ENCODE data around the gene ZNF777. TPM values are rescaled to one million over a fixed set of nuclear protein-coding genes. Genes with fewer than 3 reads are reported as not detected.
A peak's percentile ranks its signal among the peaks of the same experiment; 100 is the strongest.

The ZNF777 gene
- total and polyA plus RNA-seq, 12 donors, result 3.5 to 16.2 (median 11.8) TPM

- Histone ChIP-seq H3K36me3 (replicated peaks in 1 of 2) (peaks cover 0 to 47% of the 10 kb centered on the region in 2 donors), H3K27me3 (no peaks in the 10 kb centered on the region), H3K9me3 (replicated peaks in 1 of 3) (no peaks in the 10 kb centered on the region), H3K4me1 (replicated peaks in 1 of 2) (peaks cover 8 to 18% of the 10 kb centered on the region in 2 donors), H3K27ac (no peak overlapping the region), H3K4me3 (no peak overlapping the region)
- intact Hi-C loops (cut with DNase I), result loop anchor here in 1 of 2 donors (5.0 kb wide), 1 partner anchor 33 kb away; no protein-coding TSS in a partner anchor
- no peak for DNase-seq
- 87 to 93% (median 89%) methylated on average over 18 to 24 of the region's 24 CpGs for WGBS, 4 donors
- no peak for TF ChIP-seq CTCF (IDR thresholded peaks at IDR 0.05)
- no peak for TF ChIP-seq POLR2A (IDR thresholded peaks at IDR 0.05)
Observed at GRCh38 chr7:149455175-149455950, 5.5 kb downstream of the ZNF777 start.

- H3K9me3 ChIP-seq (replicated peaks in 1 of 3), result no peaks in the 10 kb centered on the region
- H3K27ac ChIP-seq, result no peak overlapping the region
- 89 to 96% (median 92%) methylated on average over 5 of the region's 5 CpGs for WGBS, 4 donors
- no peak overlapping the region for H3K4me3 ChIP-seq
- H3K4me1 ChIP-seq (replicated peaks in 1 of 2), result peaks cover 8 to 18% of the 10 kb centered on the region in 2 donors
- H3K27me3 ChIP-seq, result no peaks in the 10 kb centered on the region
- no peak for DNase-seq
- TF ChIP-seq CTCF (IDR thresholded peaks at IDR 0.05), result no peak
- TF ChIP-seq POLR2A (IDR thresholded peaks at IDR 0.05), result no peak
- peaks cover 0 to 53% of the 10 kb centered on the region in 2 donors for H3K36me3 ChIP-seq (replicated peaks in 1 of 2)
- intact Hi-C loops (cut with DNase I), result loop anchor here in 1 of 2 donors (5.0 kb wide), 1 partner anchor 32 kb away; no protein-coding TSS in a partner anchor
Observed at GRCh38 chr7:149454750-149455149, 6.1 kb downstream of the ZNF777 start.

- TF ChIP-seq CTCF (IDR thresholded peaks at IDR 0.05), result no peak
- TF ChIP-seq POLR2A (IDR thresholded peaks at IDR 0.05), result no peak
- intact Hi-C loops (cut with DNase I), result no loop called here
- H3K27ac ChIP-seq, result no peak overlapping the region
- H3K4me3 ChIP-seq, result no peak overlapping the region
- H3K27me3 ChIP-seq, result no peaks in the 10 kb centered on the region
- peaks cover 3 to 13% of the 10 kb centered on the region in 2 donors for H3K4me1 ChIP-seq (replicated peaks in 1 of 2)
- H3K9me3 ChIP-seq (replicated peaks in 1 of 3), result no peaks in the 10 kb centered on the region
- DNase-seq, result no peak
- H3K36me3 ChIP-seq (replicated peaks in 1 of 2), result peaks cover 0 to 60% of the 10 kb centered on the region in 2 donors
- 93 to 96% (median 95%) methylated on average over 8 to 10 of the region's 10 CpGs for WGBS, 4 donors
Observed at GRCh38 chr7:149454006-149454405, 6.9 kb downstream of the ZNF777 start.

- Histone ChIP-seq H3K27ac (no peak overlapping the region), H3K4me1 (replicated peaks in 1 of 2) (no peaks in the 10 kb centered on the region), H3K27me3 (no peaks in the 10 kb centered on the region), H3K36me3 (replicated peaks in 1 of 2) (peaks cover 0 to 81% of the 10 kb centered on the region in 2 donors), H3K4me3 (no peak overlapping the region), H3K9me3 (replicated peaks in 1 of 3) (no peaks in the 10 kb centered on the region)
- intact Hi-C loops (cut with DNase I), result no loop called here
- WGBS, 4 donors, result 94 to 96% (median 96%) methylated on average over 10 of the region's 10 CpGs
- DNase-seq, result peak in 1 of 7 donors; percentile 24
- no peak for TF ChIP-seq POLR2A (IDR thresholded peaks at IDR 0.05)
- TF ChIP-seq CTCF (IDR thresholded peaks at IDR 0.05), result no peak
Observed at GRCh38 chr7:149450821-149451220, 10.0 kb downstream of the ZNF777 start.

All from adrenal gland (tissue), 12 donors.